Measurements from ENCODE around the gene F11R.

F11R gene

GRCh38 chr1:160961419-160961818 is 59.5 kb downstream of the F11R start:
- TF ChIP-seq ZNF114 (tag by site-specific recombination; IDR thresholded peaks at IDR 0.05): no peak
- no peak for TF ChIP-seq ZNF174 (tag by site-specific recombination; IDR thresholded peaks at IDR 0.05)
- TF ChIP-seq ZNF785 (tag by site-specific recombination; IDR thresholded peaks at IDR 0.05): no peak
- no peak for TF ChIP-seq ZBTB7A (tag by site-specific recombination; IDR thresholded peaks at IDR 0.05; ENCODE audit: low read depth)
- no peak for TF ChIP-seq SP7 (tag by site-specific recombination; IDR thresholded peaks at IDR 0.05)
- no peak for TF ChIP-seq ZNF223 (tag by site-specific recombination; IDR thresholded peaks at IDR 0.05)
- TF ChIP-seq, protein P1, sequence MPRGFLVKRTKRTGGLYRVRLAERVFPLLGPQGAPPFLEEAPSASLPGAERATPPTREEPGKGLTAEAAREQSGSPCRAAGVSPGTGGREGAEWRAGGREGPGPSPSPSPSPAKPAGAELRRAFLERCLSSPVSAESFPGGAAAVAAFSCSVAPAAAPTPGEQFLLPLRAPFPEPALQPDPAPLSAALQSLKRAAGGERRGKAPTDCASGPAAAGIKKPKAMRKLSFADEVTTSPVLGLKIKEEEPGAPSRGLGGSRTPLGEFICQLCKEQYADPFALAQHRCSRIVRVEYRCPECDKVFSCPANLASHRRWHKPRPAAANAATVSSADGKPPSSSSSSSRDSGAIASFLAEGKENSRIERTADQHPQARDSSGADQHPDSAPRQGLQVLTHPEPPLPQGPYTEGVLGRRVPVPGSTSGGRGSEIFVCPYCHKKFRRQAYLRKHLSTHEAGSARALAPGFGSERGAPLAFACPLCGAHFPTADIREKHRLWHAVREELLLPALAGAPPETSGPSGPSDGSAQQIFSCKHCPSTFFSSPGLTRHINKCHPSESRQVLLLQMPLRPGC (tag by site-specific recombination; IDR thresholded peaks at IDR 0.05): no peak
- TF ChIP-seq, protein P2, sequence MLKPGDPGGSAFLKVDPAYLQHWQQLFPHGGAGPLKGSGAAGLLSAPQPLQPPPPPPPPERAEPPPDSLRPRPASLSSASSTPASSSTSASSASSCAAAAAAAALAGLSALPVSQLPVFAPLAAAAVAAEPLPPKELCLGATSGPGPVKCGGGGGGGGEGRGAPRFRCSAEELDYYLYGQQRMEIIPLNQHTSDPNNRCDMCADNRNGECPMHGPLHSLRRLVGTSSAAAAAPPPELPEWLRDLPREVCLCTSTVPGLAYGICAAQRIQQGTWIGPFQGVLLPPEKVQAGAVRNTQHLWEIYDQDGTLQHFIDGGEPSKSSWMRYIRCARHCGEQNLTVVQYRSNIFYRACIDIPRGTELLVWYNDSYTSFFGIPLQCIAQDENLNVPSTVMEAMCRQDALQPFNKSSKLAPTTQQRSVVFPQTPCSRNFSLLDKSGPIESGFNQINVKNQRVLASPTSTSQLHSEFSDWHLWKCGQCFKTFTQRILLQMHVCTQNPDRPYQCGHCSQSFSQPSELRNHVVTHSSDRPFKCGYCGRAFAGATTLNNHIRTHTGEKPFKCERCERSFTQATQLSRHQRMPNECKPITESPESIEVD (tag by site-specific recombination; IDR thresholded peaks at IDR 0.05): no peak
- TF ChIP-seq ZBTB44 (tag by site-specific recombination; IDR thresholded peaks at IDR 0.05): no peak
- no peak for TF ChIP-seq TSHZ1 (tag by site-specific recombination; IDR thresholded peaks at IDR 0.05; ENCODE audit: borderline replicate concordance)
- Histone ChIP-seq H3K36me3 (ENCODE audit: control insufficient read depth in 2 of 2, insufficient read depth in 1 of 2, low read length in 2 of 2) (no peaks in the 10 kb centered on the region), H3K27ac (ENCODE audit: extremely low read depth, low read depth, low read length) (no peak overlapping the region), H3K4me3 (ENCODE audit: low read depth, low read length) (no peak overlapping the region), H3K9me3 (ENCODE audit: control insufficient read depth, insufficient read depth, low read depth, low read length) (no peaks in the 10 kb centered on the region), H3K4me1 (ENCODE audit: control insufficient read depth, insufficient read depth, low read length) (peaks cover 3% of the 10 kb centered on the region)
- ChIA-PET POLR2A (no interaction called here), CTCF (interaction anchor here (0.9 to 3.0 kb wide), 3 partner anchors 8 to 16 kb away, joined by 3 to 18 read pairs (median 7); partner anchors contain the start of gene ITLN2)

DNA sequence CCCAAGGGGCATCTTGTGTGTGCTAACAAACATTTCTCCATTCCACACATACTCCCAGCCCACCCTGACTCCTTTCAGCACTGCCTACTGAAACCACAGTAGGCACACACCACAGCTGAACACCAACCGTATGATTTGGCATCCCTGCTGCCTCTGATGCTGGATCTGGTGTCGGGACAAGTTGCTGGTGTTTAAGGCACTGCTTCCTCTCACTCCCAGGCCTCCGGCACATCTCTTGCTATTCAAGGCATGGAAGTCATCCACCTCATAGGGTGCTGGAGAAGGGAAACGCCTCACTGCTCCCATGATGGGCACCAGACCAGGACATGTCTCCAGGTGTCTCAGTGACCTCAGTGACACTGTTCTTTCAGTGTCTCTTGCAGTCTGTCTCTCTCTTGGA is 64.0 kb downstream of the F11R start:
- TF ChIP-seq ZNF19 (tag by site-specific recombination; IDR thresholded peaks at IDR 0.05; ENCODE audit: low read depth) (no peak), IKZF3 (tag by site-specific recombination; IDR thresholded peaks at IDR 0.05) (no peak), ZNF239 (tag by site-specific recombination; IDR thresholded peaks at IDR 0.05) (no peak), ZNF501 (tag by site-specific recombination; IDR thresholded peaks at IDR 0.05) (no peak), ZNF585B (tag by site-specific recombination; IDR thresholded peaks at IDR 0.05) (no peak), ZNF214 (tag by site-specific recombination; IDR thresholded peaks at IDR 0.05; ENCODE audit: borderline replicate concordance) (no peak)
- TF ChIP-seq, protein P1 (tag by site-specific recombination; IDR thresholded peaks at IDR 0.05): no peak
- no peaks in the 10 kb centered on the region for H3K36me3 ChIP-seq (ENCODE audit: control insufficient read depth in 2 of 2, insufficient read depth in 1 of 2, low read length in 2 of 2)
- H3K27ac ChIP-seq (ENCODE audit: extremely low read depth, low read depth, low read length): no peak overlapping the region
- H3K9me3 ChIP-seq (ENCODE audit: control insufficient read depth, insufficient read depth, low read depth, low read length): no peaks in the 10 kb centered on the region
- H3K4me1 ChIP-seq (ENCODE audit: control insufficient read depth, insufficient read depth, low read length): peaks cover 3% of the 10 kb centered on the region; the same call in 1 of the 2 replicates
- H3K4me3 ChIP-seq (ENCODE audit: low read depth, low read length): no peak overlapping the region
- POLR2A ChIA-PET: no interaction called here
- CTCF ChIA-PET: interaction anchor here (0.6 to 1.0 kb wide), 3 partner anchors 102 to 179 kb away, joined by 3 read pairs; no protein-coding TSS in a partner anchor
